Stimulated activated naive CD4-positive, alpha-beta T cell treated with Interleukin-2 at 50 U/mL for 16 hours (primary cell): Measurements from ENCODE around the gene SMAD3.
A peak's percentile ranks its signal among the peaks of the same experiment; 100 is the strongest.

ENCODE experiments used
- DNase-seq: peaks from one replicate; lab custom pipeline; 2025; lab: John Stamatoyannopoulos, UW

The SMAD3 gene

DNA sequence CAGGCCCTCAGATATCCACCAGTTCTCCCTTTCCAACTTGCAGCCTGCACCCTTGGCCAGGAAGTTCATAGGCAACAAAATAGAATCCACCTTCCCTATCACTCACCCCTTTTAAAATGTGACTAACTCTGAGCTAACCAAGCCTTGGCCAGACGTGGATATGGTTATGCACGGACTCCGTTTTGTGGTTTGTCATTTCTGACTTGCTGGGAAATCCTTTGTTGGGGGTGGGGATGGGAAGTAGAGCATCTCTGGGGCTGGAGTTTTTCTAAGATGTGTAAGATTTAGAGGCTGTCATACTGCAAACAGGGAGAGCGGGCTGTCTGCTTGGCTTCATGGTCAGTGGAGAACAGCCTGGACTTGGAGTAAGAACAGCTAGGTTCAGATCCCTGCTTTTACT, 62.6 kb downstream of the SMAD3 start:
- no peak for DNase-seq

DNA sequence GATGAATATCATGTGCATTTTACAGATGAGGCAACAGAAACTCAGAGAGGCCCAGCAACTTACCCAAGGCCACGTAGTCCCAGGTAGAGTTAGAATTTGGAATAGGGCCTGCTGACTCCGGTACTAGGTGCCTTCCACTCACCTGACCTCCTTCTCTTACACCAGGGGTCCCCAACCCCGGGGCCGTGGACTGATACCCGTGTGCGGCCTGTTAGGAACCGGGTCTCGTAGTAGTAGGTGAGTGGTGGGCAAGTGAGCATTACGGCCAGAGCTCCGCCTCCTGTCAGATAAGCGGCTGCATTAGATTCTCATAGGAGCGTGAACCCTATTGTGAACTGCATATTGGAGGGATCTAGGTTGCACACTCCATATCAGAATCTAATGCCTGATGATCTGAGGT, 64.8 kb downstream of the SMAD3 start:
- no peak for DNase-seq

DNA sequence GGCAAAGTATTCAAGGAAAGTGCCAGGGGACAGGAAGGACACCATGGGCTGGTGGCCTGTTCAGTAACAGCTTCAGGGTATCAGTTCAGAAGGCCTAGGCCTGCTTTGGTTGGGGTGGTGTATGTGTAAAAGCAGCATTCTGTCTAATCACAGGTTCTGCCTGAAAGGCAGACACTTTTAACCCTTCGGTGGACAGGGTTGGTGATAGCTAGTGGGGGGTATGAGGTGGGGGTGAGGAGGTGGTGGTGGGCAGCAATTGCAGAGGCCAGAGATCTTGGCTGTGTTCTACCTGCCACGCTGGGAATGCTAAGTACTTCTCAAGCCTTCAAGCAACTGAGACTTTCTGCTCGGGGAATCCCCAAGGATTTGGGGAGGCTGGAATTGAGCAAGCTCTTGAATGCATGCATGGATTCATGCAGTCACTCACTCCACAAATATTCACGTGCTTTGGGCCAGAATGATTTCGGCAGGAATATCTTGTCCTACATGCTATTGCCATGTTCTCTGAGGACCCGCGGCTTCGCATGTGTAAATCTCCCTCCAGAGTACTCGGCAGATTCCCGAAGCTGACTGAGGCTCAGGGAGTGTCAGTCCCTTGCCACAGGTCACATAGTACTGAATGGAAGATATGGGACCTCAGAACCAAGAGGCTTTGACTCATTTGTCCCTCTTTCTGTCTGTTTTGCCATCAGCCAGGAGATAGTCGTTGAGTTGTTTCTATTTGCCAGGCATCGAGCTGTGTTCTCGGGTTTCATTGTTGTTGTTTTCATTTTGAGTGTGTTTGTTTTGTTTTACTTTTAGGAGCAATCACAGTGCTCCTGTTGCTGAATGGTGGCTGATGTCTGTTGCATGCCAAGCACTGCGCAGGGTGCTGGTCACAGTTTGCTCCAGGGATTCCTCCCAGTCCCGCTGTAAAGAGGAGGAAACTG, 65.5 kb downstream of the SMAD3 start:
- DNase-seq, result no peak

DNA sequence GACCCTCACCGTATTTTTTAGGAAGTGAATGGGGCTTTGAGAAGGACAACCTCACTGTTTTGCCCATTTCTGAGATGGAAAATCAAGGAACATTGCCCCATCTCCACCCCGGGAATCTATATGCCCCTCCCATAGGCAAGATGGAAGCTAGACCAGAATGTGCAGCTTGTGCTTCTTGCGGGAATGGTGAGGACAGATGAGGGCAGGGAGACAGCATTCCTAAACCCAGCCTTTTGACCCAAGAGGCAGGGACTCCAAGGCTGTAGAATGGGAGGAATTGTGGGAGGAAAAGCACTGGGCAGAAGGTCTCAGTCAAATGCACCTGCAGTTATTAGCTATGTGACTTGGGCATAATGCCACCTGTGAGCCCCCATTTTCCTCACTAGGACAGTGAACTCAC, 66.9 kb downstream of the SMAD3 start:
- DNase-seq, result no peak

DNA sequence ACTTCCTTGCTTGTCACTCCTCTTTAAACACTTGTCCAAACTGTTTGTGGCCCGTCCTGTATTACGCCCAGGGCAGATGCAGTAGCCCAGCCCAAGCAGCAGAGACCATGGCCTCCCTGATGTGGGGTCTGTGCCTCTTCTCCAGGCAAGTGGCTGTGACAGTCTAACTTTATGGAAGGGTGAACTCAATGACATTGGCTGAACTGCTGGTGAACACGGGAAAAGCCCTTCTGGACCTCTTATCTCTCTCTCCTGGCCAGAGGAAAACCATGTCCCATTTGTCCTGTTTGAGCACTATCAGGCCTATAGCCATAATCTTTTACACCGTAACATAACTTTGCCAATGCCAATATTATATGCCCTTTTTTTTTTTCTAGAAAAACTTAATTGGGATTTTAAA, 67.6 kb downstream of the SMAD3 start:
- DNase-seq, result no peak

DNA sequence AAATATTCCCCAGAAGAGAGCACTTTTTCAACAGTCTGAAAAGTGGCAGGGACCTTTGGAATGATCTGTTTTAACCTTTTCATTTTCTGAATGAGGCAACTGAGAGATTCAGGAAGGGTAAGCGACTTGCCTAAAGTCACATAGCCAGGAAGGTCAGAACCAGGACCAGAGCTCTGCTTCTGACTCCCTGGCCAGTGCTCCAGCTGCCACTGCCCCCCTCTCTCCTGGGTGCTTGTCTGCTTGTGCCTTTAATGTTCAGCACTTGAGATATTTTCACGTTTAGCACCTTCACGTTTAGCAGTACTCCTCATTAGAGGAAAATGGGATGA, 68.3 kb downstream of the SMAD3 start:
- no peak for DNase-seq

DNA sequence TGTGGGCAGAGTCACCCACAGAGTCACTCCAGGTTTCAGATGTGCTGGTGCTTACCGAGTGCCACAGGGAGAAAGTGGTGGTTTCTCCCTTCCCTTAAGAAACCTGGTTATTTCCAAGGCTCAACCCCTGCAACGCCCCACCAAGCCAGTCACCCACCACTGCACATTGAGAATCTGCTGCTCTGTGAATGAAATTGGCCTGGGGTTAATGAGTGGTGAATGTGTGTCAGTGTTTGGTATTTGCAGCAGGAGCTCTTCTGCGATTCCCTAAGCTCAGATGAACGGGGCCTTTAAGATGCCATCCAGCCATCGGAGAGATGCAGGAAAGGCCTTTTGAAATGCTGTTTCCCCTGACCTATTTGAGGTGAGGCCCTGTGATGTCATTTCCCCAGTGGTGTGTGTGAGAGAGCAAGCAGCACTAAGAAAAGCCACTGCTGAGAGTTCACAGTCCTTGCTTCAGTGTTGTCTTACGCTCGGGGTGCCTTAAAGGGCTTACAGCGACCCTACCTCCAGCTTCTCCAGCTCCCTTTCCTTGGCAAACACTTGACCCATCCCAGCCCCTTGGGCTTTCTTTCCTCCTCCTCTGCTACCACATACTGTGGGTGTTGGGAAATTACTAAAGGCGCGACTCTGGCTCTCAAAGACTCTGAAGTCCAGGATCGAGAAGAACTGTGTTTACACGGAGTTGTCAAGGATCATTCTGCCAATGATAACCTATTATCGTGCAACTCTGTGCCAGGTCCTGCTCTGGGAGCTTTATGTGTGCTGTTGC, 68.9 kb downstream of the SMAD3 start:
- DNase-seq, result peak; percentile 51

DNA sequence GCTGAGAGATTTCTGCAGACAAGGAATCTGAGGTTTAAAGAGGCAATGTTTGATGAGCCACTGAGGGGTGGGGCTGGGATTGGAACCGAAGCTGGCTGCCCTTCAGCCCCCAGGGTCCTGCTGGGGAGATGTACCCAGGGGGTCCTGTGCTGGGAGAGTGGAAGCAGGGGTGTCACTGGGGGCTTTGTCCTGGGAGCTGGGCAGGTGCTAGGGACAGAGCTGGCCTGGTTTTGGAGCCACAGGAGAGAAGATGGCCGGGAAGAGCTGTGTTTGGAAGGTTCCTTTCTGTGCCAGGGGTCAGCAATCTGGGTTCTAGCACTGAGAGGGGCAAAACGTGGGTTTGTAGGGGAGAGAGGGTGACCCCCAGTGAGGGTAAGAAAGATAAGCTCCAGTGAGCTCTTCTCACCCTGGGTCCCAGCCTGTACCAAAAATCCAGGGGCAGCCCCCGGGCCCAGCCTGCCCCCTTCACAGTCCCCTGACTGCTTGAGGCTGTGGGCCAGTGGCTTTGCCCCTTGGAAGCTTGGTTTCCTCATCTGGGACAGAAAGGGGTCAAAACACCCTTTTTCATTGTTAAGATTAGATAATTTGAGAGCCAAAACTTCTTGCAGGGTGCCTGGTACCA, 69.6 kb downstream of the SMAD3 start:
- DNase-seq, result no peak

DNA sequence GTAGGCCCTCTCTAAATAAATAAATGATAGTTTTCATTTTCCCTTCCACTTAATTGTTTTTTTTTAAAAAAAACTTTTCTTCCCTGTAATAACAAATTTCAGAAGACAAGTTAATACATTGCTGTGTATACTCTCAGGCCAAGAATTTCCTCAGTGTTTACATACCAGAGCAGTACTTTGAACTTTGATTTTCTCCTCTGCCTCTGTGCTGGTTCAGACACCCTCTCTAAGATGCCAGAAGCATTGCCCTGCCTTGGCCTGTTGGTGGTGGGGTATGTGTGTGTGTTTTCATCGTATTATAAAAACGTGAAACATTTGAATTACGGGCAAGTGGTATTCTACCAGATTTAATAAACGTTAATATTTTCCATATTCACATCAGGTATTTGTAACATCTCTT, 70.1 kb downstream of the SMAD3 start:
- DNase-seq, result no peak

DNA sequence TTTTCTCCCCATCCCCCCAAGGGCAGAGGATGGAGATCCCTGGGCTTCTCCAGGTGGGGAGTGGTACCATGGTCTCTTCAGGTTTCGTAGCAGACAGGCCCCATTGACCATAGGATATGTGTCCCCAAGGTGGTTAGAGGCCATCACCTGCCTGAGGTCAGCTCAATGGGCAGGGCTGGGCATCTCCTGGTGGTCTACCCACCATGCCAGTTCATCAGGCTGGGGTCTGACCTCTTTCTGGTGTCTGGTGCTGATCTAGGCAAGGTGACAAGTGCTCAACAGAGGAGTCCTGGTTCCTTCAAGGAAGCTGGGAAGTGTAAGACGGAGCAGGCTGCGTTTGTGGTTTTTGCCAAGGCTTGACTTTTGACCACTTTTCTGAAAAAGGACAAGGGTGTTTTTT, 71.4 kb downstream of the SMAD3 start:
- no peak for DNase-seq

DNA sequence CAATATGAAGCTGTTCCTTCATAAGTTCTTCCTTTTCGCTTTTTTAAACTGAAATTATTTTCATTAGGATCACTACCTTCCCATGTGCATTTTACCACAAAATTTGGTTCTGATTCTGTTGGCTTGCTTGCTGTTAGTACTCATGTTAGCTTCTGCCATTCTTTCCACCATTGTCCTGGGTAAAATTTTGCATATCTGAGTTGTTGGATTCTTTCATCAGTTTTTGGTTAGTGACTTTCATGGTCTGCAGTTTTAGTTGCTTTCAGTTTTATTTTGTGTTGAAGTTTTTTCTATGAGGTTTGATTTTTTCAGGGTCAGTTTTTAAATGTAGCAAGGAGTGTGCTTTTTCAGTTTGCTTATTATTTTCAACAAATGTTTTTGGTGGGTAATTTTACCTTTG, 71.9 kb downstream of the SMAD3 start:
- DNase-seq, result no peak

DNA sequence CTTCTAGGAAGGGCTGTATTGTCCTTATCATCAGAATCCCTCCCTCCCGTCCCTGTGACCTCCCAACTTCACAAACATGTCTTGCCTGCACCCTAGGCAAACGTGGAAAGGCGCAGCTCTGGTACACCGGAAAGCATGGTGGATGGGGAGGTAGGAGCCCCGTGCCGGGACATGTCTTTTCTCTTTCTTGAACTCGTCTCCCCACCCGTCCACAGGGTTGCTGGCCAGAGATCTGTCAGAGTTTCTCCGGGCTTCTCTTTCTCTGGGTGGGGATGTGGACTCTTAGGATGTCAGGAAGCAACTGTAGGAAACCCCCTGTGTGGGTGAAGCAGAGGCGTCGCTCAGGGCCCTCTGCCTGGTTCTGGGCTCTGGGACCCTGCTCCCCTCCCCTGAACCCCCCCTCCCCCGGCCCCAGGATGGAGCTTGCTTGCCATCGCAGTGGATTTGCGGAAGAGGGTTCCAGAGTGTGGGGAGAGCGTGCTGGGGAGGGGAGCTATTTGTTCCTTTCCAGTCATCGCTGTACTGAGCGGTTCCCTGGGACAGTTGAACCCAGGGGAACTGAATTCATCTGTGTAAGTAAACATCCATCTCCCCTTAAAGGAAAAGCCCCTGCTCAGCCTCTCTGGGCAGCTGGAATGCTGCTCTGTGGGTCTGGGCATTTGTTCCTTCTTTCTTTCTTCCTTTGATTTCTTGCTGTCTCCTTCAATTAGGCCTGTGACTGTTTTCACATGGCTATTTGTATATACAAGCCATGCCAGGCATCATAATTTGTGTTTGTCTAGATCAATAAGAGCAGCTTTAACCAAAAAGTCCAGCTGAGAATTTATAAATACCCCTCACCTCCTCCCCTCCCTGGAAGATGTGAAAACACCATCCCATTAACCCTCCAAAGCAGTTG, 72.8 kb downstream of the SMAD3 start:
- no peak for DNase-seq

DNA sequence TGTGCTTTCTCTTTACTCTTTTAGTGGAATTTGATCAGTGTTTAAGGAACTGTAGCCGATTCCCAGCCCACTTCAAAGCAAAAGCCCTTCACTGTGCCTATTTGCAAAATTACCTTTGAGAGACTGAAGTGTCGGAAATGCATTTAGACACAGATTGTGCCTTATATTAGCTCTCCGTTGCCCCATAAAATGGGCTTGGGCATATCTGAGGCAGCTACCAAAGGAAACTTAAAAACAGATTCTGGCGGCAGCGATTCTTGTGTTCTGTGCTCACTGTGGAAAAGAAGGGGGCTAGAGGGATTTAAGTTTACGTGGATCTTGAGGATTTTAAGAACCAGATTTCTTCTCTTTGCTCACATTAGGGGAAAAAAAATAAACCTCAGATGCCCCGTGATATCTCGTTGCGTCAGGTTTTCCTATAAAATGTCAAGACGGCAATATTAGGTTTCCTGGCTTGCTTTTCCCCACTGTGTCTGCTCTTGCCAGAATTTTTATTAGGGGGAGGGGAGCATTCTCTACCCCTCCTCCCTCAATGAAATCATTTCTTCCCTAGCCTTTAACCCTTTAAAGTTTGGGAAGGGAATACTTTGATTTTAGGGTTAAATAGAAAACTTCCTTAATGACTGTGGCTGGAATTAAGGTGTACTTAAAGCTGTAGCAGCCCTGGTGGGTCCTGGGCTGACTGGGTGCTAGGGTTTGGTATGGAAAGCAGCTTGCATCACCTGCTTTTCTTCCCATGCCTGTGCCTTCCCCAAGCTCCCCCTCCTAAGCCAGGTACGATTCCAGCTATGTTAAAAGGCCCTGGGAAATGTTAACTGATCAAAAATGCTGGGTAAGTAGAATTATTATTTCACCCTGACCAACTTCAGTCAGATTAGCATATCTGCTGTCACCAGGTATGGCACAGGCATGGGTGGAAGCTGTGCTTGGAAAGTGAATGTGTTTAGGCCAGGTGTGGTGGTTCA, 73.8 kb downstream of the SMAD3 start:
- DNase-seq, result no peak

DNA sequence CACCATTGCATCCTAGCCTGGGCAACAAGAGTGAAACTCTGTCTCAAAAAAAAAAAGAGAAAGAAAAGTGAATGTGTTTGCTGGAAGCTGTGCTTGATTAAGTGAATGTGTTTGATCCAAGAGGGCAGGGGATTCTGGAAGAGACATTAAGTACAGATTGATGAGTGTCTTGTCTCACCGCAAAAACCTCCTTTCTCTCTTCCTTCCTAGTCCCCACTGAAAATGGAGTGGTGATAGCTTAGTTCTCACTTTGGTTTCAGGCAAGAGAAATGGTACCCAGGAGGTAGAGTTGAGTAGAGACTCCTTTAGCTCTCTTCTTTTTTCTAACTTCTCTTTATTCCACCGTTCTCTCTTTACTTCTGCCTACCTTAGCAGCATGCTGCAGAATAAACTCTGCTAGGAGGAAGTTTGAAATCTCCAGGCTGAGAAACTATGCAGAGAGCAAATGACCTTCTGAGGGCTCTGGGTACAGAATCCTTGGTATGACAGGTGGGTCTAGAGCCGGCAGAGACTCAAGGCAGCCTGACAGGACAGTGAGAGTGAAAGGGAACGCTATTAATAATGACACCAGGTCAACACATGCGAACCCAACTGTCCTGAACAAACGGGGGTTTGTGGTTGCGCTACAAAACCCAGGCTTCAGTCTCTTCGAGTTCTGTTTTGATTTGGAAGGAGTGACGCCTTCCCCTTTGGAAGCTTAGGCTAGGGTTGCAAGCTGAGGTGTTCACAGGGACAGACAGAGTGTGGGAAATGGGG, 74.9 kb downstream of the SMAD3 start:
- DNase-seq, result no peak

DNA sequence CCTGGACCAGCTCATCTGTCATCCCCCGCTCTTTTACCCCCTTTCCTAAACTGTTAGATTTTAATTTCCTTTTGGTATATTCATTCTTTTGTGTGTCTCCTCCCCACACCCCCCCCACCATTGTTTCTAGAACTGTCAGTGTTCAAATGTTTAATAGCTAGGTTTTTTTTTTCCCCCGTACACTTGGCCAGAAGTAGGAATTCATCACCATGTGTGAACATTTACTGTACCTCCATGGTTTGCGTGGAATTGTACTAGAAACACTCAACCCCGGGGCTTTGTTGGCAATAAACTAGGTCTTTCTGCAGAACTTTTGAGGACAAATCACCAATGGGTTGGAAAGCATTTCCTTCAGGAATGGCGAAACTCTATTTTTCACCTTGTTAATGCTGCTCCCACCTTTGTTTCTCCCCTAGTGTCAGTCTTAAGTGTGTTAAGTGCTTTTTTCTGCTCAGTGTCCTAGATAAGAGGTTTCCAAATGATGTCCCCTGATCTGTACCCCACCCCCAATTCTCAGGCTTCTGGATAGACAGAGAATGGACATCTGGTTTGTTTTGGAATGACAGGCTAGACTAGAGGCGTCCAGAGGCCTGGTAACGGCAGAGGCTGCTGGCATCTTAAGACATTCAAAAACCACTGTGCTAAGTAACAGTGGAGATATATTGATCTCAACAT, 76.8 kb downstream of the SMAD3 start:
- DNase-seq, result no peak

DNA sequence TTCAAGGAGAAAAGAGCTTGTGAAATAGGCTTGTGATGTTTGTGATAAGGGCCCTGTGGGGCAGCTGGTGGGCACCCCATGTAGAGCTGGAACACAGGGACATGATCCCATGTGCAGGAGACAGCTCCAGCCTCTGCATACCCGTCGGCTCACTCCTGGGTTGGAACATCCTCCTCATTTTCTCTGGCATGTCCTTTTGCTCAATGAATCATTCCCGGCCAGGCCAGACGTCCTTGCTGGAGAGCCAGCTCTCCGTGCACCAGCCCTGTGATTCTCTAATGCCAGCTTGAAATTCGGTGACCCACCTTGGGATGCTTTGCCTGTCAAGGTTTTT, 77.3 kb downstream of the SMAD3 start:
- DNase-seq, result no peak

DNA sequence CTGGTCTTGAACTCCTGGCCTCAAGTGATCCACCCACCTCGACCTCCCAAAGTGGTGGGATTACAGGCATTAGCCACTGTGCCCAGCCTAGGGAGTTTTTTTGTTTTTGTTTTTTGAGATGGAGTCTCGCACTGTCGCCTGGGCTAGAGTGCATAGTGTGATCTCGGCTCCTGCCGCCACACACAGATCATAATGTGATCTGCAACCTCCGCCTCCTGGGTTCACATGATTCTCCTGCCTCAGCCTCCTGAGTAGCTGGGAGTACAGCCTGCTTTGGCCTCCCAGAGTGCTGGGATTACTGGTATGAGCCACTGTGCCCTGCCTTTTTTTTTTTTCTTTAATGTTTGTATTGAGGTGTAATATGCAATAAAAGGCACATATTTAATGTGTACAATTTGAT, 78.2 kb downstream of the SMAD3 start:
- DNase-seq, result no peak

DNA sequence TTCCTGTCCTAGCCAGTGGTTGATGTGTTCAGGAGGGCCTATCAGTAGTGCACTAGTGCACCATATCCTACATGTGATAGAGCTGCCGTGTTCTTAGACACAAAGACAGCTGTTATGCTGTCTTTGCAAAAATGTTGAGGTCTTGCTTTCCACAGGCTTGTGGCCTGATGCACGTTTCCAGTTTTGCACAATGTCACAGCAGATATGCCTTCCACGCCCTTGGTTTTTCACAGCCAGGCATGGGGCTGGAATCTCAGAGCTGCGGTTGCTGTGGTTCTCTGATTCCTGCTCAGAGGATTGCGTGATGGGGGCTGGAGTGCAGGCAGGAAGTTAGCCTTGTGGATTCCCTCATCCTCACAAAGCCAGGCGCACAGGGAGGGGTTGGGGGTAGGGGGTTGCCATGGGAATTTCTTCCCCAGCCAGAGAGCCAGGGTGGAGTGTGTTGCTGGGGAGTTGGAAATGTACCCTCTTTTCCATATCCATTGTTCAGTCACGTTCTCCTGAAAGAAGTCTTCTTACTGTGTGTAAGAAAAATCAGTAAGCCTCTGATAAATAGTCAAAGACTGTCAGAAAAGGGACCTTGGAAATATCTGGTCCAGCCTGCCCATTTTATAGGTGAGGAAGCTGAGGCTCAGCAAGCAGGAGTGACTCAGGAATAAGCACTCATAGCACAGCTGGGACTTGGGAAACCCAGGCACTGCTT, 79.4 kb downstream of the SMAD3 start:
- DNase-seq, result no peak

DNA sequence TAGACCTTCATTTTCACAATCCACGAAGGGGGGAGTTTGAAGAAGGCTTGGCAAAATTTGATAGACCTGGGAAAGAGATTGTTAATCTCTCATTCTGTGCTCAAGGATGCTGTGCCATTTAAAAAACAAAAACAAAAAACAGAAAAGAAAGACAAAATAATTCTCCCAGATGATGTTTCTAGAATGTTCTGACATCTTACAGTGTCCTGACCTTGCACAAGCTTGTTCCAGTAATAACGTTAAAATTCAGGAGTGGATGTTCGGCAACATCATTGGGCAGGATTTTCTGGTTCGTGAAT, 79.9 kb downstream of the SMAD3 start:
- DNase-seq, result no peak
